Transverse colon (tissue), 4 donors: ENCODE measurements around the gene NUP85. TPM values are rescaled to one million over a fixed set of nuclear protein-coding genes. Genes with fewer than 3 reads are reported as not detected.

Experiments used
- DNase-seq: peaks from one replicate; pipeline ENCODE4 v3.0.0-alpha.2; 2019
- H3K27ac ChIP-seq, 4 donors: fragments of 200-600 bp; sonication (generic); 2 replicates each; pipeline ENCODE4 v1.5.1; 2016 to 2018; ENCODE audit warnings: inconsistent platforms in 4 of 4
- H3K27me3 ChIP-seq: fragments of 200-600 bp; sonication (generic); 2 replicates; pipeline ENCODE4 v1.5.1; 2017; ENCODE audit warnings: inconsistent platforms
- H3K36me3 ChIP-seq, 4 donors: fragments of 200-600 bp; sonication (generic); 2 replicates each; pipeline ENCODE4 v1.5.1; 2017 to 2019; ENCODE audit warnings: inconsistent platforms in 4 of 4
- H3K4me1 ChIP-seq, 4 donors: fragments of 200-600 bp; sonication (generic); 2 replicates each; pipeline ENCODE4 v1.5.1; 2017 to 2020; ENCODE audit warnings: inconsistent platforms in 4 of 4
- H3K4me3 ChIP-seq, 4 donors: fragments of 200-600 bp; sonication (generic); 1 replicate in 1 of 4; 2 replicates in 3 of 4; pipeline versions ENCODE4 v1.5.1 to v1.6.1; 2017 to 2019; ENCODE audit warnings: inconsistent platforms in 4 of 4
- H3K9me3 ChIP-seq, 2 donors: fragments of 200-600 bp; sonication (generic); 2 replicates each; pipeline ENCODE4 v1.5.1; 2017 to 2019; ENCODE audit warnings: inconsistent platforms in 2 of 2
- EP300 ChIP-seq: sonication (generic); formaldehyde crosslinking; IDR thresholded peaks from one replicate; pipeline ENCODE4 v1.6.1; 2017; ENCODE audit warnings: antibody characterized with exemption, low read depth
- POLR2A ChIP-seq: fragments of 450-650 bp; IDR thresholded peaks from one replicate; pipeline ENCODE4 v1.6.1; 2016; ENCODE audit warnings: antibody characterized with exemption, mild to moderate bottlenecking, moderate library complexity
- POLR2AphosphoS5 ChIP-seq, 3 donors: sonication (generic); formaldehyde crosslinking; IDR thresholded peaks; one replicate each; pipeline ENCODE4 v1.6.1; 2016; ENCODE audit warnings: antibody characterized with exemption in 3 of 3
- WGBS, 2 donors: methylation state at CpG; one replicate each; pipeline ENCODE4 v1.1.5; 2018; ENCODE audit warnings: low coverage in 1 of 2; 5-methylcytosine and 5-hydroxymethylcytosine counted together
- in situ Hi-C, 4 donors: fragments of 200-750 bp; cut with MboI; loops; one replicate each; pipeline versions ENCODE4 v1.15.0 to v1.15.1; 2017; ENCODE audit warnings: low sequenced_read_pairs in 3 of 4, low pct_ligation_motif_present in 1 of 4, low pct_unique_long_range_greater_than_20kb in 1 of 4
- intact Hi-C: fragments of 100-400 bp; cut with DNase I; formaldehyde crosslinking; loops from one replicate; pipeline ENCODE4 v1.15.1; 2023; ENCODE audit warnings: low total_unique reads
- total RNA-seq, 4 donors: library from RNA; depleted of rRNA; stranded (reverse); fragments of >200 nt; gene quantifications; one replicate each; pipeline ENCODE4 v1.1.0, GENCODE V29; 2016
- TF ChIP-seq, protein P1 (sequence below), 5 experiments: fragments of 200-600 bp in 3 of 5; fragments of 450-650 bp in 2 of 5; sonication (generic) in 3 of 5; IDR thresholded peaks; 1 replicate in 2 of 5; 2 replicates in 3 of 5; pipeline ENCODE4 v1.5.1; 2016 to 2017; ENCODE audit warnings: antibody characterized with exemption in 5 of 5, inconsistent platforms in 3 of 5, mild to moderate bottlenecking in 2 of 5, moderate library complexity in 1 of 5

NUP85 gene
- total RNA-seq, 4 donors from 2014 or later = 13.1 to 204 (median 31.8) TPM

DNA sequence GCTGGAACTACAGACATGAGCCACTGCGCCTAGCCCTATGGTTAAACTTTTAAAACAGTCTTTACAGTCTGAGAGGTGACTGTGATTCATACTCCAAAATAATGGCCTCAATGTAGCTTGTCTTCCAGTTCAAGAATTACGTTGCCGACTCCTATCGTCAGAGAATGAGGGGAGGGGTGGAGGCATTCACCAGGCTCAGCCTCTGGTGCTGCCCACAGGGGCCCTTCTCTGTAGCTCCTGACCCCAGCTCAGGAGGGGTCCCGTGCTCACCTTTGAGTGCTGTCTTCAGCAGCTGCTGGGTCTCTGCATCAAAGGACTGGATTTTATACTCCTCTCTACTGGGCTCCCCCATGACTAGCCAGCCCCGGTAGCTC lies 64.4 kb downstream of the NUP85 start:
- Histone ChIP-seq H3K4me3 (peak overlapping the region; percentile 84 to 99 (median 92)), H3K4me1 (peaks cover 12 to 31% (median 21%) of the 10 kb centered on the region in 4 donors), H3K36me3 (peaks cover 0 to 10% (median 4%) of the 10 kb centered on the region in 4 donors), H3K27ac (peak overlapping the region; percentile 94 to 100 (median 96)), H3K9me3 (no peaks in the 10 kb centered on the region), H3K27me3 (no peaks in the 10 kb centered on the region)
- intact Hi-C loops = loop anchor here (5.0 kb wide), 1 partner anchor 137 kb away; the partner anchor contains the start of gene GRB2
- TF ChIP-seq POLR2A = no peak
- WGBS, 2 donors = 17% methylated on average over 6 of the region's 6 CpGs; no CpG with 5 or more reads in 1 of the 2 donors
- in situ Hi-C loops = no loop called here
- no peak for DNase-seq

DNA sequence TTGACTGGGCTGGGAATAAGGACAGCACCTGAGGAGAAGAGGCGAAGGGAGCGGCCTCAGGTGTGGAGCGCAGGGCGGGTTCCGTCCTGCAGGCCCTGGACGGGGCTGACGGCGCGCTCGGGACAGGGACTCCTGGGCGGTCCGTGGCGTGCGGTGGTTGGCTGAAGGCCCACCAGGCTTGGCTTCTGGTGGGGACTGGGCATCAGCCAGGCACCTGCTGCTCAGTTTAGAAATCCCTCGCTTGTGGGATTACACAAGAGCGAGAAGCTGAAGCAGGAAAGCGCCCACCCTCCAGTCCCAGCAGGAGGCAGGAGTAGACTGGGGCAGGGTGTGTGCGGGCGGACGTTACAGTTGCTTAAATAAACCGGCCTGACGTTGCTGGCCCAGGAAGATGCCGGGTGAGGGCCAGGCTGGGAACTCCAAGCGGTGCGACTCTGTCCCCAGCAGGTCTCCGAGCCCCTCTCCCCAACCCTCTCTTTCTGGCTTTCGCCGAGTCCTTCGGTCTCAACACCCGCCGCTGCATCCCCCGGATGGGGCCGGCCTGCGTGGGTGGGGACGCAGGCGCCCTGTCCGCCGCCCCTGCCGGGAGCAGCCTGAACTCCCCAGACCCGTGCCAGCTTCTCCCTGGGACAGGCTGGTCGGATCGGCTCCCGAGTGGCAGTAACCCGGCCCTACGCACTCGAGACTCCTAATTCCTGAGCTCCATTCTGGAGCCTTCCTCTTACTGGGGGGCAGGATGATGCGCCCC lies 64.9 kb downstream of the NUP85 start:
- Histone ChIP-seq H3K4me3 (peak overlapping the region; percentile 84 to 99 (median 92)), H3K9me3 (no peaks in the 10 kb centered on the region), H3K27me3 (no peaks in the 10 kb centered on the region), H3K27ac (peak overlapping the region; percentile 94 to 100 (median 96)), H3K4me1 (peaks cover 12 to 31% (median 21%) of the 10 kb centered on the region in 4 donors), H3K36me3 (peaks cover 0 to 10% (median 4%) of the 10 kb centered on the region in 4 donors)
- 1% methylated on average over 46 of the region's 47 CpGs; no CpG with 5 or more reads in 1 of the 2 donors for WGBS, 2 donors
- in situ Hi-C loops = no loop called here
- intact Hi-C loops = loop anchor here (5.0 kb wide), 1 partner anchor 137 kb away; the partner anchor contains the start of gene GRB2
- TF ChIP-seq EP300 = no peak
- peak; percentile 18 to 80 (median 68) for TF ChIP-seq POLR2AphosphoS5 (IDR thresholded peaks at IDR 0.05)
- TF ChIP-seq, protein P1, sequence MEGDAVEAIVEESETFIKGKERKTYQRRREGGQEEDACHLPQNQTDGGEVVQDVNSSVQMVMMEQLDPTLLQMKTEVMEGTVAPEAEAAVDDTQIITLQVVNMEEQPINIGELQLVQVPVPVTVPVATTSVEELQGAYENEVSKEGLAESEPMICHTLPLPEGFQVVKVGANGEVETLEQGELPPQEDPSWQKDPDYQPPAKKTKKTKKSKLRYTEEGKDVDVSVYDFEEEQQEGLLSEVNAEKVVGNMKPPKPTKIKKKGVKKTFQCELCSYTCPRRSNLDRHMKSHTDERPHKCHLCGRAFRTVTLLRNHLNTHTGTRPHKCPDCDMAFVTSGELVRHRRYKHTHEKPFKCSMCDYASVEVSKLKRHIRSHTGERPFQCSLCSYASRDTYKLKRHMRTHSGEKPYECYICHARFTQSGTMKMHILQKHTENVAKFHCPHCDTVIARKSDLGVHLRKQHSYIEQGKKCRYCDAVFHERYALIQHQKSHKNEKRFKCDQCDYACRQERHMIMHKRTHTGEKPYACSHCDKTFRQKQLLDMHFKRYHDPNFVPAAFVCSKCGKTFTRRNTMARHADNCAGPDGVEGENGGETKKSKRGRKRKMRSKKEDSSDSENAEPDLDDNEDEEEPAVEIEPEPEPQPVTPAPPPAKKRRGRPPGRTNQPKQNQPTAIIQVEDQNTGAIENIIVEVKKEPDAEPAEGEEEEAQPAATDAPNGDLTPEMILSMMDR (IDR thresholded peaks at IDR 0.05) = peak in 3 of 5 experiments; percentile 25 to 62 (median 48)
- peak; percentile 75 for TF ChIP-seq POLR2A
- DNase-seq = peak; percentile 78

DNA sequence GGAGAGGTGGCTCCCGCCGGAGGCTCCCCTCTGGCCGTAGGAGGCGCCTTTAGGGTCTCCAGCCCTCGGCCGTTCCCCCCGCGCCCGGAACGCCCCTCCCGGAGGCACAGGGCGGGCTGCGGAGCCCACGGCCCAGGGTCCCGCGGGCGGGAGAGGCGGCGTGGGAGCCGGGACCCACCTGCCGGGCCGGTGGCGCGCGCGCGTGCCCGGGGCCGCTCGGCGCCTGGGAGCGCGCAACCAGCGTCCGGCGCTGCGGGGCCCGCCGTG lies 65.4 kb downstream of the NUP85 start, which contains the start of gene MIF4GD:
Gene MIF4GD (minus strand): TSS at position 266 of the 267 bp plus-strand sequence. CDS start 1,036 bp downstream, outside the sequence.
- Histone ChIP-seq H3K4me1 (peaks cover 12 to 31% (median 21%) of the 10 kb centered on the region in 4 donors), H3K9me3 (no peaks in the 10 kb centered on the region), H3K27ac (peak within 1 kb of the TSS; percentile 94 to 100 (median 96)), H3K4me3 (peak within 1 kb of the TSS; percentile 84 to 99 (median 92)), H3K27me3 (no peaks in the 10 kb centered on the region), H3K36me3 (peaks cover 0 to 7% (median 2%) of the 10 kb centered on the region in 4 donors)
- intact Hi-C loops (loop anchor here (5.0 kb wide), 1 partner anchor 136 kb away; the partner anchor contains the start of gene GRB2), in situ Hi-C loops (no loop called here)
- 0% methylated on average over 23 of the region's 39 CpGs; no CpG with 5 or more reads in 1 of the 2 donors for WGBS, 2 donors
- TF ChIP-seq, protein P1 (IDR thresholded peaks at IDR 0.05) = no peak
- TF ChIP-seq POLR2A (no peak), POLR2AphosphoS5 (IDR thresholded peaks at IDR 0.05) (no peak), EP300 (no peak)
- no peak for DNase-seq

DNA sequence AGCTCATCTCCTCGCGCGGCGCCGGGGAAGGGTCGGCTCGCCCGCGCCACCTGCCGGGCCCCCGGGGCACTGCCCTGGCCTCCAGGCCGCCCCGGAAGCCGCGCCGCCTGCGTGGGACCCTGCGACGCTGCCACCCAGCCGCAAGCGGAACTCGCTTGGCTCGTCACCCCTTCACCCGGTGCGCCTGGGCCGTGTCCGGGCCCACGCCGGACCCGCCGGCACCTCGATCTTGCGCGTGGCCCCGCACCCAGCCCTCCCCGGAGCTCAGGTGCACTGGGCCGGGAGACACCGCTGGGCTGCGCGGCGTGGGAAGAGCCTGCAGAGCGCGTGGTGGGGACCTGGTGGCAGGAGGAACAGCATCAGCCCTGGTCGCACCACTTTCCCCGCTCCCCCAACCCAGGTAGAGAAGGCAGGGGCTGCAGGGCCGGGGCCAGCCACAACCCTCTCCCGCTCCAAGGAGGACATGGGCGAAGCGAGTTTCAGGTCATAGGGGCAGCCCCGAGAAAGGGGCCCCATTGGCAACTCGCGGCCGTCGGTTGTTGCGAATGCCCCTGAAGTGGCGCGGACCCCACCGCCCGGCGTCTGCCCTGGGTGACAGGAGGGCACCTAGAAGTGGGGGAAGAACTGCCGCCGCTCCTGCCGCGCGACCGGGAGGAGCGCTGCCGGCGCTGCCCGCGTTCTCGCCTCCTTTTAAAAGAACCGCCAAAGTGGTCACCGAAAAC lies 65.9 kb downstream of the NUP85 start:
- intact Hi-C loops = loop anchor here (5.0 kb wide), 1 partner anchor 136 kb away; the partner anchor contains the start of gene GRB2
- in situ Hi-C loops = no loop called here
- WGBS, 2 donors = 1% methylated on average over 57 of the region's 74 CpGs; no CpG with 5 or more reads in 1 of the 2 donors
- H3K36me3 ChIP-seq = peaks cover 0 to 2% (median 0%) of the 10 kb centered on the region in 4 donors
- peak overlapping the region; percentile 84 to 99 (median 86) for H3K4me3 ChIP-seq
- peaks cover 12 to 31% (median 21%) of the 10 kb centered on the region in 4 donors for H3K4me1 ChIP-seq
- peak overlapping the region; percentile 94 to 100 (median 96) for H3K27ac ChIP-seq
- TF ChIP-seq, protein P1 (IDR thresholded peaks at IDR 0.05) = peak; percentile 26 to 81 (median 66)
- TF ChIP-seq POLR2A (peak; percentile 38), EP300 (no peak), POLR2AphosphoS5 (IDR thresholded peaks at IDR 0.05) (peak in 1 of 3 donors; percentile 46)
- H3K27me3 ChIP-seq = no peaks in the 10 kb centered on the region
- peak; percentile 87 for DNase-seq
- no peaks in the 10 kb centered on the region for H3K9me3 ChIP-seq
